ENCODE results near the gene OVCA2.
A peak's percentile ranks its signal among the peaks of the same experiment; 100 is the strongest.

Gene OVCA2

GRCh38 chr17:2054512-2055291, 12.9 kb downstream of the OVCA2 start, which contains the start of gene HIC1:
Gene HIC1, plus strand, starts transcription at chr17:2055103. Its CDS starts 1,588 bp downstream, at chr17:2056691.
- peak; percentile 33 for DNase-seq

DNA sequence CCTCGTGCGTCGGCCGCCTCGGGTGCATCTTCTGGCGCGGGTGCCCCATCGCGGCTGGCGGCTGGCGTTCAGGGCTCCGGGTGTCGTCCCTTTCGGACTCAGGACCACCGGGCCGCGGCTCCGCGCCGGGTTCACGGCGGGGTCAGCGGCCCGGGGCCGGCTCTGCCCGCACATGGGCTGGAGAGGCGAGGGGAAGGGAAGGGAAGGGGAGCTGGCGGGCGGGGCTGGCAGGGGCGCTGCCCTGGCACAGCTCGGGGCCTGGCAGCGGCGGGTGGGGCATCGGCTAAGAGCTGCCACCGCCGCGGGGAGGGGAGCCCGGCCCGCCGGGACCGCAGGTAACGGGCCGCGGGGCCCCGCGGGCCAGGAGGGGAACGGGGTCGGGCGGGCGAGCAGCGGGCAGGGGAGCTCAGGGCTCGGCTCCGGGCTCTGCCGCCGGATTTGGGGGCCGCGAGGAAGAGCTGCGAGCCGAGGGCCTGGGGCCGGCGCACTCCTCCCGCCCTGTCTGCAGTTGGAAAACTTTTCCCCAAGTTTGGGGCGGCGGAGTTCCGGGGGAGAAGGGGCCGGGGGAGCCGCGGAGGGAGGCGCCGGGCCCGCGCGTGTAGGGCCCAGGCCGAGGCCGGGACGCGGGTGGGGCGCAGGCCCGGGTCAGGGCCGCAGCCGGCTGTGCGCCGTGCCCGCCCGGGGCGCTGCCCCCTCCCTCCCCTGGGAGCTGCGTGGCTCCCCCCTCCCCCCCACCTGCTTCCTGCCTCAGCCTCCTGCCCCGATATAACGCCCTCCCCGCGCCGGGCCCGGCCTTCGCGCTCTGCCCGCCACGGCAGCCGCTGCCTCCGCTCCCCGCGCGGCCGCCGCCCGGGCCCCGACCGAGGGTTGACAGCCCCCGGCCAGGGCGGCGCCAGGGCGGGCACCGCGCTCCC, 13.7 kb downstream of the OVCA2 start:
- DNase-seq, result no peak

GRCh38 chr17:2056206-2057174, 14.7 kb downstream of the OVCA2 start:
- DNase-seq, result no peak

DNA sequence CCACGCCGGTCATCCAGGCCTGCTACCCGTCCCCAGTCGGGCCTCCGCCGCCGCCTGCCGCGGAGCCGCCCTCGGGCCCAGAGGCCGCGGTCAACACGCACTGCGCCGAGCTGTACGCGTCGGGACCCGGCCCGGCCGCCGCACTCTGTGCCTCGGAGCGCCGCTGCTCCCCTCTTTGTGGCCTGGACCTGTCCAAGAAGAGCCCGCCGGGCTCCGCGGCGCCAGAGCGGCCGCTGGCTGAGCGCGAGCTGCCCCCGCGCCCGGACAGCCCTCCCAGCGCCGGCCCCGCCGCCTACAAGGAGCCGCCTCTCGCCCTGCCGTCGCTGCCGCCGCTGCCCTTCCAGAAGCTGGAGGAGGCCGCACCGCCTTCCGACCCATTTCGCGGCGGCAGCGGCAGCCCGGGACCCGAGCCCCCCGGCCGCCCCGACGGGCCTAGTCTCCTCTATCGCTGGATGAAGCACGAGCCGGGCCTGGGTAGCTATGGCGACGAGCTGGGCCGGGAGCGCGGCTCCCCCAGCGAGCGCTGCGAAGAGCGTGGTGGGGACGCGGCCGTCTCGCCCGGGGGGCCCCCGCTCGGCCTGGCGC, 15.4 kb downstream of the OVCA2 start:
- DNase-seq, result no peak

DNA sequence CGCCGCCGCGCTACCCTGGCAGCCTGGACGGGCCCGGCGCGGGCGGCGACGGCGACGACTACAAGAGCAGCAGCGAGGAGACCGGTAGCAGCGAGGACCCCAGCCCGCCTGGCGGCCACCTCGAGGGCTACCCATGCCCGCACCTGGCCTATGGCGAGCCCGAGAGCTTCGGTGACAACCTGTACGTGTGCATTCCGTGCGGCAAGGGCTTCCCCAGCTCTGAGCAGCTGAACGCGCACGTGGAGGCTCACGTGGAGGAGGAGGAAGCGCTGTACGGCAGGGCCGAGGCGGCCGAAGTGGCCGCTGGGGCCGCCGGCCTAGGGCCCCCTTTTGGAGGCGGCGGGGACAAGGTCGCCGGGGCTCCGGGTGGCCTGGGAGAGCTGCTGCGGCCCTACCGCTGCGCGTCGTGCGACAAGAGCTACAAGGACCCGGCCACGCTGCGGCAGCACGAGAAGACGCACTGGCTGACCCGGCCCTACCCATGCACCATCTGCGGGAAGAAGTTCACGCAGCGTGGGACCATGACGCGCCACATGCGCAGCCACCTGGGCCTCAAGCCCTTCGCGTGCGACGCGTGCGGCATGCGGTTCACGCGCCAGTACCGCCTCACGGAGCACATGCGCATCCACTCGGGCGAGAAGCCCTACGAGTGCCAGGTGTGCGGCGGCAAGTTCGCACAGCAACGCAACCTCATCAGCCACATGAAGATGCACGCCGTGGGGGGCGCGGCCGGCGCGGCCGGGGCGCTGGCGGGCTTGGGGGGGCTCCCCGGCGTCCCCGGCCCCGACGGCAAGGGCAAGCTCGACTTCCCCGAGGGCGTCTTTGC, 16.2 kb downstream of the OVCA2 start:
- no peak for DNase-seq

DNA sequence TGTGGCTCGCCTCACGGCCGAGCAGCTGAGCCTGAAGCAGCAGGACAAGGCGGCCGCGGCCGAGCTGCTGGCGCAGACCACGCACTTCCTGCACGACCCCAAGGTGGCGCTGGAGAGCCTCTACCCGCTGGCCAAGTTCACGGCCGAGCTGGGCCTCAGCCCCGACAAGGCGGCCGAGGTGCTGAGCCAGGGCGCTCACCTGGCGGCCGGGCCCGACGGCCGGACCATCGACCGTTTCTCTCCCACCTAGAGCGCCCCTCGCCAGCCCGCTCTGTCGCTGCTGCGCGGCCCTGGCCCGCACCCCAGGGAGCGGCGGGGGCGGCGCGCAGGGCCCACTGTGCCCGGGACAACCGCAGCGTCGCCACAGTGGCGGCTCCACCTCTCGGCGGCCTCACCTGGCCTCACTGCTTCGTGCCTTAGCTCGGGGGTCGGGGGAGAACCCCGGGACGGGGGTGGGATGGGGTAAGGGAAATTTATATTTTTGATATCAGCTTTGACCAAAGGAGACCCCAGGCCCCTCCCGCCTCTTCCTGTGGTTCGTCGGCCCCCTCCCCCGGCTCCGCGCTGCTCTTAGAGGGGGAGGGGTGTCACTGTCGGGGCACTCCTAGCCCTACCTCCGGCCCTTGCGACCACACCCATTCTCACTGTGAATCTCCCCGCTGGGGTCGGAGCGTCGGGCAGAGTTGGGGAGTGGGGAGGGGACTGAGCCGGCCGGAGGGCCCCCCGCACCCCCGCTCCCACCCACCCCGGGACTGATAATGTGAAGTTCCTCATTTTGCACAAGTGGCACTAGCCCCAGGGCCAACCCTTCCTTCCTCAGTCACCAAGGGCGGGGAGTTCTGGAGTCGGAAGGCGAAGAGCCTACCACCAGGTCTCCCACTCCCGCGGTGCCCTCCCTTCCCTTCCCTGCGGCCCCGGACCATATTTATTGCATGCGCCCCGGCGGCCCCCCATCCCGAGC, 17.0 kb downstream of the OVCA2 start:
- DNase-seq, result no peak

GRCh38 chr17:2059547-2060384, 17.9 kb downstream of the OVCA2 start:
- DNase-seq, result no peak

DNA sequence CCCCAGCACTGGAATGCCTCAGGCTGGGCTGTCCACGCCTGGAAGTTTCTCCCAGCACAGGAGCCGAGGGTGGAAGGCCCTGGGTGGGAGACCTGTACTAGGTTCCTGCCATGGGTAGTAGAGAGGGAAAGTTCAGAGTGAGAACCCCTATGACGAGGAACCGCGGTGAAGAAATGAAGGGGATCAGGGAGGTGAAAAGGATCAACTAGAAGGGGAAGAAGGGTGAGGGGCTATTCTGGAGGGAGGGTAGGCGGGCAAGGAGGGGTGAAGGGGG, 18.5 kb downstream of the OVCA2 start:
- no peak for DNase-seq

DNA sequence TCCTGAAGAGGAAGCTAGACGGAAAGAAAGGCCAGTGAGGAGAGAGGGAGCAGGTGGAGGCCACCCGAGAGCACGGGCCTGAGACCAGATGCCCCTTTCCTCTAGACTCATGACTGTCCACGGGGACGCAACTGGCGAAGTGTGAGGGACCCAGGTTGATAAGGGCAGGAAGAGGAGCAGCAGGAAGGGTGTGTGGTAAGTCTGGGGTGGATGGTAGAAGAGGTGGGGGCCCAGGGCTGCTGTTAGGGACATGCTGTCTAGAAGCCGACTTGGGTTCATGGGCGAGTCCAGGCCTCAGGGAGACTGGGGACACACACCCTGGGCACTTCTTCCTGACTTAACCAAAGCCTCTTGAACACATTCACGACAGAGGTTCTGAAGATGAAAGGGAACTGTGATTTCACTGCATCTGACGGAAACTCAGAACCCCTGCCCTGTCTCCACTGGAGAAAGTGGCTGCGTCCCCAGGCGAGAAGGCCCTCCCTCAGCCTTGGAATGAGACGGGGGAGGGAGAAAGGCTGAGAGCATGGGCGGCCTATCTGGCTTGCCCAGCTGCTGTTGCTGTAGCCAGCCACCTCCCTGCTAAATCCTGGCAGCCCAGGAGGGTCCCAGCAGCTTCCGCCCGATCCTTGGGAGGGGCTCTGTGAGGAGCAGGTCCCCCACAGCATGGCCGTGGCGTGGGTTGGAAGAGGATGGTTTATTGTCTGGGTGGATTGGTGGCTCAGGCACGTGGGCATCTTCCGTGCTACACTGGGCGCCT, 19.0 kb downstream of the OVCA2 start:
- no peak for DNase-seq

GRCh38 chr17:2061441-2061958, 19.7 kb downstream of the OVCA2 start:
- DNase-seq, result no peak

DNA sequence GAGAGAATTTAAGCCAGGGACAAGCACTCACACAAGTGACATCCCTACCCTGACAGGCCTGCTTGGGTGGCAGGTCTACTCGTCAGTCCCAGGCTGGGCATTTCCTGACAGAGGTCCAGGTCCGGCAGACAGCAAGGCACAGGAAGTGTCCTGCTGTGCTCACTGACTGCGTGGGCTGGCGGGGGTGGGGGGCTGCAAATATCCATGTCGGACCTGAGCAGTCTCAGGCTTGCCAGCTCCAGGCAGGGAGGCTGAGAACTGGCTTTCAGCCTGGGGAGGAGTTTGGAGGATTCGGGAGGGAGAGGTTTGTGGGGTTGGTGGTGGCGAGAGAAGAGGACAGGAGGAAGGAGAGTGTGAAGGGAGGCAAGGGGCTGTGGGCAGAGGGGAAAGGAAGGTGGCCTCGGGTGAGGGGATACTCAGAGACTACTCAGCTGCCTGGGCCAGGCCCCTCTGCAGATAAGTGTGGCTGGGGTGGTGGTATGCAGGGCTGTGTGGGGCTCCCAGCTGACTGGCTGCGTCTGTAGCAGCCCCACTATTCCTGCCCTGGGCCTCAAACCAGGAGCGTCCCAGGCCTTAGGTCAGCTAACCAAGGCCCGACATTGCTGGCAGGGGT, 20.9 kb downstream of the OVCA2 start:
- no peak for DNase-seq

- DNase-seq, result no peak
These were observed 21.7 kb downstream of the OVCA2 start for GRCh38 chr17:2063261-2064146.

- DNase-seq, result no peak
These were observed 22.3 kb downstream of the OVCA2 start for GRCh38 chr17:2064147-2064489.

- DNase-seq, result no peak
These were observed 22.7 kb downstream of the OVCA2 start for GRCh38 chr17:2064520-2064971.

- DNase-seq, result no peak
These were observed 23.4 kb downstream of the OVCA2 start for GRCh38 chr17:2064980-2065785.

DNA sequence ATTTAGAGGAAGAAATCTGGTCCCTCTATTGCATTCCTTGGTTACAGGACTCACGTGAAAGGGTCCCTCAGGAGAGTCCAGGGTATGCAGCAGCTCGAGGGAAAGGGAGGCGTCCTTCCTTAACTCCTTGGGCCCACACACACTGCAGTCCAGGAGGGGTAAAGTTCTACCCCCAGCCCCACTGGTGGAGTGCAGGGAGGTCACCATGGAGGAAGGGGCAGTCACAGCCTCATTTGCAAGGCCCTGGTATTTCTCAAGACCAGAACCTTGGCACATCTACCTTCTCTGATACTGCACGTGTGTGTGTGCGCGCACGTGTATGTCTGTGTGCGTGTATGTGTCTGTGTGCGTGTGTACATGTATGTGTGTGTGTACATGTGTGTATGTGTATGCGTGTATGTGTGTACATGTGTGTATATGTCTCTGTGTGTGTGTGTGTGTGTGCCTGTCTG, 24.2 kb downstream of the OVCA2 start:
- DNase-seq, result no peak

Measured in NCI-H2029 (cell line).